Stimulated activated CD8-positive, alpha-beta memory T cell treated with anti-CD3 and anti-CD28 coated beads, Interleukin-4, amount 100 ng/mL, for 24 hours (primary cell): ENCODE results near the gene GAL3ST2.
A peak's percentile ranks its signal among the peaks of the same experiment; 100 is the strongest.
"Not testable (repeated sequence)": the region's sequence is repeated elsewhere in the genome, so short reads cannot be mapped to it uniquely, and the experiment has no call there.

ENCODE experiments used
- DNase-seq: peaks from one replicate; pipeline ENCODE4 v3.0.0-alpha.2; 2020; ENCODE audit warnings: low read depth

GAL3ST2 gene

DNA sequence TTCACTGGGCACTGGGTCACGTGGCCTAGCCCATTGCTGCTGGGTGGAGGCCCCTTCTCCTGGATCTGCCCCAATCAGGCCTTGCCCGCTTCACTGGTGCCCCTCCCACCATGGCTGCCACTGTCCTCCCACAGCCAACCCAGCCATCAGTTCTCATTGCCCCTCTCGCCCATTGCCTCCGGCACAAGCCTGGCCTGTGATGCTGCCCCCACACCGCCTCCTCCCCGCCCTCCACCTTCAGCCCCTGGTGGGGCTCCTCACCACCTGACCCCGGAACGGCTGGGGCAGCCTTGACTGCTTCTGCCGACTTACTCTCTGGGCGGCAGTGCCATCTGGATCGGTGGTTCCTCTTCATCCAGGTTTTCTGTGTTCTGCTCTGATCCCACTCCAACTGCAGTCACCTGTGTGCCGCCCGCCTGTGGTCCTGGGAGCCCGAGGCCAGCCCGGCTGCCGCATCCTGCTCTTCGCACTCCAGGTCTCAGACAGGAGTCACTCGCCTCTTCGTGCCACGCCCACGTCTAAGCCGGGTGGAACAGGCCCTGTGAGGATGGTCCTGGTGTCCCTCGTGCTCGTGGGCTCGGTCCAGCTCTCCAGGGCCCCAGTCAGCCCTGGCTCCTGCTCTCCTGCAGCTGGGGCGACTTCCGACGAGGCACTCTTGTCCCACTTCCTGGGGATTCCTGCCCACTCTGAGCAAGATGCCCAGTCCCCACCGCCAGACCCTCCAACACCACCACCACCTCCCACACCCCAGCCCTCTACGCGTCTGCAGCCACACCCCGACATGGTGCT is 28.0 kb upstream of the GAL3ST2 start:
- DNase-seq = no peak

DNA sequence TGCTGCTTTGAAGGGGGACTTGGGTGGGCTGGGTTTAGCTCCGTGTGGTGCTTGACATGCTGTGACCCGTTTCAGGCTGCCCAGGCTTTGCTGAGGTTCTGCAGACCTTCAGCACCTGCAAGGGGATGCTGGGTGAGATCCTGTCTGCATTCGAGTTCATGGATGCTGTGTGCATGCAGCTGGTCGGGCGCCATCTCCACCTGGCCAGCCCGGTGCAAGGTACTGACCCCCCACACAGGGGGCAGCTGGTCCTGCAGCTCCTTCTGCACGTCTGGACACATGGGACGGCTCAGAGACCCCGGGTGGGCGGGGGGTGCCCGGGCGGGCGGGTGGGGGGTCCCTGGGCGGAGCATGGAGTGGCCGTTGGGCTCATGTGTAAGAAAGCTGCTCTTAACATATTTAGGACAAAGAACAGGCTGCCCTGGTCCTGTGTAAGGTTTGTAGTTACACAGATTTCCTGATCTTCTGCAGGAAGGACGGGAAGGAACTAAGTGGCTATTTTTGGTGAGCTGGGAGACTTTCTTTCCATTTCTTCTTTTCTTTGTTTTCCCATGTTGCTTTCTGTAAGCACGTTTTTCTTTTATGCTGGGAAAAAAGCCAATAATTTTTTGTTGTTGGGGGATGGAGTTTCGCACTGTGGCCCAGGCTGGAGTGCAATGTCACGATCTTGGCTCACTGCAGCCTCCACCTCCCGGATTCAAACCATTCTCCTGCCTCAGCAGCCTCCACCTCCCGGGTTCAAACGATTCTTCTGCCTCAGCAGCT is 26.4 kb upstream of the GAL3ST2 start:
- no peak for DNase-seq

DNA sequence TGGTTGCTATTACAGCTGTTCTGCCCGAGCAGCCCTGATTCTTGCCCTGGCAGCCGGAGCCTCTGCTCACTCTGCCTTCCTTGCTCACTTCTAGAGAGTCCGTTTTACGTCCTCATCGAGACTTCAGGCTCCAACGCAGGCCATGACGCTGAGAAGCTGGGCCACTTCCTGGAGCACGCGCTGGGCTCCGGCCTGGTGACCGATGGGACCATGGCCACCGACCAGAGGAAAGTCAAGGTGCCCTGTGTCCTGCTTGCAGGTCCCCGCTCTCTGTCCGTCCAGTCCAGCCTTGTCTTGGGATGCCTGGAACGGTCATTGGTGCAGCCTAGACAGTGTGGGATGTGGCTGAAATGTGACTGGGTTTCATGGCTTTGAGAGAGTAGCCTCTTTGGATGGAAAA is 25.5 kb upstream of the GAL3ST2 start:
- DNase-seq = no peak

DNA sequence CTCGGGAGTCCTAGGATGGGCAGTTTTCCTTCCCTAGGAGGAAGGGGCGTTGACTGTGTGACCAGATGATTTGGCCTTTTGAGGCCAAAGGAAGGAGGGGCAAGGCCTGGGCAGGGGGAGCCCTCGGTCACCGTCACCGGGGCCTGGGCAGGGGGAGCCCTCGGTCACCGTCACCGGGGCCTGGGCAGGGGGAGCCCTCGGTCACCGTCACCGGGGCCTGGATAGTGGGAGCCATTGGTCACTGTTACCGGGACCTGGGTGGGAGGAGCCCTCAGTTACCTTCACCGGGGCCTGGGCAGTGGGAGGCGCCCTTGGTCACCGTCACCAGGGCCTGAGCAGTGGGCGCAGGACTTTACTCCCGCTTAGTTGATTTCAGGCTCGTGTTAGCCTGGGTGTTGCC is 24.8 kb upstream of the GAL3ST2 start:
- no peak for DNase-seq

DNA sequence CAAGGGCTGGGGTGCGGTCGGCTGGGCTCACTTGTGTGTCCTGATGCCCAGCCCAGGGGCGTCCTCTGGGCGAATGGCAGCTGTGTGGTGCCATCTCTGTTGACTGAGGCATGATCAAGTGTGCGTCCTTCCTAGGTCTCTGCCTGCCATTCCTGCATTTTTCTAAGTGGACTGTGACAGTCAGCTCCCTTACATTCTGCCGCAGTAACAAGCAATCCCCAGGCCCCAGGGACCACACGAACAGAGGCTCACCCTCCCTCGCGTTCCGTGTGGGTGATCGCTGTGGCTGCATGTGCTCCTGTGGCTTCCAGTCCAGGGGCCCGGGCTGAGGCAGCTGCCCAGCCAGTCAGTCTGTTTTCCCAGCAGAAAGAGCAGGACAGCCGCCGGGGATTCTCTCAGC is 24.4 kb upstream of the GAL3ST2 start:
- no peak for DNase-seq

DNA sequence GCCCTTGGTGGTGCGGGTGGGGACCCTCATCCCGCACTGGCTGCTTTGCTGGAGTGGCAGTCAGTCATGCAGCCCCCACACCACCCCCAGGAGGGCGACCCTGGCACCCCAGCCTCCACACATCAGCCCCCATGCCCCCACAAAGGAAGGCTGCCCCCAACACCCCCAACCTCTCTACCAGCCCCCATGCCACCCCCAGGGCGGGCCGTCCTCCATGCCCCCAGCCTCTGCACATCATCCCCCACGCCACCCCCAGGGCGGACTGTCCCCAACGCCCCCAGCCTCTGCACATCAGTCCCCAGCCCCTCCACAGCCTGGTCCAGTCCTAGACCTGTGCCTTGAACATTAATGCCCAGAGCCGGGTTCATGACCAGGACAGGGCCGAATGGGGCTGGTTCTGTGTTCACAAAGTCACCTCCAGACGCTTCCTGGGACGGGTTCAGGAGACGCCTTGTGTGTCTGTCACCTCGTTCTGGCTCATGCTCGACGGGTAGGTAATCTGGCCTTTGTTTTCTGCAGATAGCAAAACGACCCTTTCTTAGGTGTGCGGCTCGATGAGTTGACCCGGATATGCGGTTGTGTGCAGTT is 23.8 kb upstream of the GAL3ST2 start:
- no peak for DNase-seq

DNA sequence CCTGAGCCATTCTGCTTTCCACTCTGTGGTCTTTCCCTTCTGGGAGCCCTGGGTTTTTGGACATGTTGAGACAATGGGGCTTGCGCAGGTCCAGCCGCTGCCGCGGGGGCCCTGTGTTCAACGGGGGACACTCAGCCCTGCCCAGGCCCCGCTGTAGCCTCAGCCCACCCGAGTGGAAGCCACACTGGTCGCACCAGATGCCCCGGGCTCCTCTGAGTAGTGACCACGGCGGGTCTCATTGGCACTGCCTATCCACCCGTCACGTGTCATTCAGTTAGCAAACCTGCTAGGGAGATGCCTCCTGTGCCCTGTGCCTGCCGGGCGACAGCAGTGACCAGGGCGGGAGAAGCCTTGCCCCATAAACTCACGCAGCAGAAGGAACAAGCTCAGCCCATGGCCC is 23.1 kb upstream of the GAL3ST2 start:
- DNase-seq = no peak

DNA sequence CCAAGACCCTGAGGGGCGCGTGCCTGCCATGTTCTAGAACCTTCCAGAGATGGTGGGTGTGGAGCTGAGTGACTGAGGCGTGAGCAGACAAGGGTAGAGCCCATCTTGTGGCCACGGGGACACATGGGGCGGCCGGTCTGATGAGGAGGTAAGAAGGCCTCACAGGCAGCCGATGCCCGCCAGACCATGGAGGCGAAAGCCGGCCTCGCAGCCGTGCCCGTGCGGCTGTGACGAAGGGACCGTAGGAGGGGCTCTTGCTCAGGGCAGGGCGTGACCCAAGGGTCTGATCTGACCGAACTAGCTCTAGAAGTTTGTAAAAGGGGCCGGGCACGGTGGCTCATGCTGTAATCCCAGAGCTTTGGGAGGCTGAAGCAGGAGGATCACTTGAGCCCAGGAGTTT is 22.6 kb upstream of the GAL3ST2 start:
- DNase-seq = no peak

DNA sequence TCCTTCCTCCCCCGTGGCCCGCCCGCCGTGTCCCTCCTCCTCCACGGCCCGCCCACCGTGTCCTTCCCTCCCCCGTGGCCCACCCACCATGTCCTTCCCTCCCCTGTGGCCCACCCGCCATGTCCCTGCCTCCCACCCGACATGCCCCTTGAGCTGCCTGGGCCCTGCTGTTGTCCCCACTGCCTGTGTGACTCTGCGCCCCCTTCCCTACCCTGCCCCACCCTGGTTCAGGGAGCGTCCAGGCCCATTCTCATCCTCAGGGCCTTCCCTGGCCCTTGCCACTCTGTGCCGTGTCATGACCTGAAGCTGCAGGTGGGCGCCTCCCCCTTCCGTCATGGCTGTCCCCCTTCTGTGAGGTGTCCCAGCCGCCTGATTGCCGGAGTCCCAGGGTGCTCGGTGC is 21.5 kb upstream of the GAL3ST2 start:
- DNase-seq = no peak

DNA sequence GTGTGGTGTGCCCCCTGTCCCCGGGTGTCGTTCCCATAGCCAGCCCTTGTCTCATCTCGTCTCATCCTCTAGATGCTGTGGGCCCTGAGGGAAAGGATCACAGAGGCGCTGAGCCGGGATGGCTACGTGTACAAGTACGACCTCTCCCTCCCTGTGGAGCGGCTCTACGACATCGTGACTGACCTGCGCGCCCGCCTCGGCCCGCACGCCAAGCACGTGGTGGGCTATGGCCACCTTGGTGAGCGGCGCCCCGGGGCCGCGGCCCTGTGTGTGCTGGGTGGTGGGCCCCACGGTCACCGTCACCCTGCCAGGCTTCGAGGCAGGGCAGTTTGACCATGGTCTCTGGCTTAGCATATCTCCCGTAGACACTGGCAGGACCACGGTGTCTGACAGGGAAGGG is 20.8 kb upstream of the GAL3ST2 start:
- DNase-seq = no peak

DNA sequence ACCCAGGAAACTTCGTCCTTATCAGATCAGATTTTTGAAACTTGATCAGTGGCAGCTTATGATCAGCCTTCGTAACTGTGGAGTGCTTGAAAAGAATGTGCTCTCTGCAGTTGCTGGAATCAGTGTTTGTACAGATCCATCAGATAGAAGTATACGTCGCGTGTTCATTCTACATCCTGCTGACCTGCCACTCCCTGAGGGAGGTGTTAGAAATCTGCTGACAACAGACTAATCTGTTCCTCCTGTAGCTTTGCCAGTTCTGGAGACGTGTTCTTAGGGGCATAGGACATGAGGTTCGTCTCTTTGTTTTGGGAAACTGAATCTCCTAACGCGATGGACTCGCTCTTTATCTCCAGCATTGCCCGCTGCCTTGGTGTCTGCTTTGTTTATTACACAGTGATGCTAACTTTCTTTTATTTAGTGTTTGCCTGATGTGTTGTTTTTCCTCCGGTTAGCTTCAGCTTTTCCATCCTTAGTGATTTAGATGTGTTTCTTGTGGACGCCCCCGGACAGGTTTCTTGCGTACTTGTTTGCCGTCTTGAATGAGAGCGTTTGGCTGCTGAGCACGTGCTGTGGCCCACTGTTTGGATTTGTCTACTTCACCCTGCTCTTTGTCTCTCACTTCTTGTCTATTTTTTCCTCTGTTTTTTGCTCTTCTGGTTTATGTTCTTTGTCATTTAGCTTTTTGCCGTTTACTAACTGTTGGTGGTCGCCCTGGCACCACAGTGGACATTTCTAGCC is 17.4 kb upstream of the GAL3ST2 start:
- no peak for DNase-seq

DNA sequence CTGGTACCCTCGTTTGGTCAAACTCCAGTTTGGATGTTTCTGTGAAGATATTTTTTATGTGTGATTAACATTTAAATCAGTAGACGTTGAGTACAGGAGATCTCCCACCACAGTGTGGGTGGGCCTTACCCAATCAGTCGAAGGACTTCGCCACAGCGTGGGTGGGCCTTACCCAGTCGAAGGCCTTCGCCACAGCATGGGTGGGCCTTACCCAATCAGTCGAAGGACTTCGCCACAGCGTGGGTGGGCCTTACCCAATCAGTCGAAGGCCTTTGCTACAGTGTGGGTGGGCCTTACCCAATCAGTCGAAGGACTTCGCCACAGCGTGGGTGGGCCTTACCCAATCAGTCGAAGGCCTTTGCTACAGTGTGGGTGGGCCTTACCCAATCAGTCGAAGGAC is 16.7 kb upstream of the GAL3ST2 start:
- DNase-seq = not testable (repeated sequence)

DNA sequence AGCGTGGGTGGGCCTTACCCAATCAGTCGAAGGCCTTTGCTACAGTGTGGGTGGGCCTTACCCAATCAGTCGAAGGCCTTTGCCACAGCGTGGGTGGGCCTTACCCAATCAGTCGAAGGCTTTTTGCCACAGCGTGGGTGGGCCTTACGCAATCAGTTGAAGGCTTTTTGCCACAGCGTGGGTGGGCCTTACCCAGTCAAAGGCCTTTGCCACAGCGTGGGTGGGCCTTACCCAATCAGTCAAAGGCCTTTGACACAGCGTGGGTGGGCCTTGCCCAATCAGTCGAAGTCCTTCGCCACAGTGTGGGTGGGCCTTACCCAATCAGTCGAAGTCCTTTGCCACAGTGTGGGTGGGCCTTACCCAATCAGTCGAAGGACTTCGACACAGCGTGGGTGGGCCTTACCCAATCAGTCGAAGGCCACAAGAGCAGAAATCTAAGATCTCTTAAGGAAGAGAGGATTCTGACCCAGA is 16.3 kb upstream of the GAL3ST2 start:
- no peak for DNase-seq

DNA sequence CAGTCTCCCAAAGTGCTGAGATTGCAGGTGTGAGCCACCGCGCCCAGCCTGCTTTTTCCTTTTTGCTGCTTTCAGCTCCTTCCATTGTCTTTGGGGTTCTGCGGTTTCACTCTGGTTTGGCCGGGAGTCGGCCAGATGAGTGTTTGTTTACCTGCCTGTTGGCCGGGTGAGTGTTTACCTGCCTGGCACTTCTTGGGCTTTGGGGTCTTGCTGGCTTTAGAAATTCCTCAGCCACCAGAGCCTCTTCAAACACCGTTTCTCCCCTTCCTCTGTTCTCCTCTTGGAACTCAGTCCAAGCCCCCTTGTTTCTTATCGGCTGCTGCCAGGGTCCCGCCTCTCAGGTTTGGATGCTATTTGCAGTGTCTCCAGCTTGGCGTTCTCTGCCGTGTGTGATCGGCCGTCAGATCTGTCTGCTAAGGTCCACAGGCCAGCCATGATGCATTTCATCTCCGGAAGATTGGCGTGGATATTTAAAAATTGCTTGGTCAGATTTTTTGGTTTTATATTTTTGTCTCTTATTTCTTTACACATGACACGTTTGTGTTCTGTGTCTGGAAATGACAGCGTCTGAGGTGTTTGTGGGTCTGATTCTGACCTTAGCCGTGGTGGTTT is 14.2 kb upstream of the GAL3ST2 start:
- no peak for DNase-seq

DNA sequence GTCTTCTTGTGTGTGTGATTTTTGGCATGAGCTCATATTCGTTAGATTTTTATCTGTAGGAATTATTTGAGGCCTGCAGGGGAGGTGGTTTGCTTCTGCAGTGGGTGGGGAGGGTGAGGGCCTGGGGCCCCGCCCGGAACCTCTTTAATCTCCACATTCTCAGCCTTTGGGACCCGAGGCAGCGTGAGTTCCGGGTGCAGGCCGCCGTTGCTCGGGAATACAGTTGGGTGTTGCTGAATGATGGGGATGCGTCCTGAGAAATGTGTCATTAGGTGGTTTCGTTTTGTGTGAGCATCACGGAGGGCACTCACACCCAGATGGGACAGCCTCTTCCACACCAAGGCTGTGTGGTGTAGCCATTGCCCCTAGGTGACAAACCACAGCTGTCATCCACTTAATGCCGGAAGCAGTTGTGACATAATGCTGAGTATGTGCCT is 13.7 kb upstream of the GAL3ST2 start:
- peak; percentile 59 for DNase-seq

DNA sequence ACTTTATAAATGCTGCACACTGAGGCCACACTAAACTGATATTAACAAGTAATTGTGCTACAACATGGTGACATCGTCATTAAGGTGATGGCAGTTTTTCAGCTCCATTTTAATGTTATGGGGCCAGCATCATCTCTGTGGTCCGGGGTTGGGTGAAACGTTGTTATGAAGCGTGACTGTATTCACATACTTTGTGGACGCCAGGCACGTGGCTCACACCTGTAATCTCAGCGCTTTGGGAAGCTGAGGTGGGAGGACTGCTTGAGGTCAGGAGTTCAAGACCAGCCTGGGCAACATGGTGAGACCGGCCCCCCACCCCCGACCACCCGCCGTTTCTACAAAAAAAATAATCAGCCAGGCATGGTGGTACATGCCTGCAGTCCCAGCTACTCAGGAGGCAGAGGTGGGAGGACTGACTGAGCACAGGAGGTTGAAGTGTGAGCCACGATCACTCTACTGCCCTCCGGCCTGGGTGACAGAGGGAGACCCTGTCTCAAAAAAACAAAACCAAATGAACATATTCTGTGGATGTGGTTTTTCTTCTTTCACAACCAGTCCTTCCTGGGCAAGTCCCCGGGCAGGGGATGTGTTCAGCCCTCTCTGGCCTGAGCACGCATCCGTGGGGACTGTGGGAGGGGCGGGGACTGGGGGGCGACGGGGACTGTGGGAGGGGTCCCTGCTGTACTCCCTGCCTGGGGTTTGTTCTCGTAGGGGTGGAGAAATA is 12.9 kb upstream of the GAL3ST2 start:
- no peak for DNase-seq

DNA sequence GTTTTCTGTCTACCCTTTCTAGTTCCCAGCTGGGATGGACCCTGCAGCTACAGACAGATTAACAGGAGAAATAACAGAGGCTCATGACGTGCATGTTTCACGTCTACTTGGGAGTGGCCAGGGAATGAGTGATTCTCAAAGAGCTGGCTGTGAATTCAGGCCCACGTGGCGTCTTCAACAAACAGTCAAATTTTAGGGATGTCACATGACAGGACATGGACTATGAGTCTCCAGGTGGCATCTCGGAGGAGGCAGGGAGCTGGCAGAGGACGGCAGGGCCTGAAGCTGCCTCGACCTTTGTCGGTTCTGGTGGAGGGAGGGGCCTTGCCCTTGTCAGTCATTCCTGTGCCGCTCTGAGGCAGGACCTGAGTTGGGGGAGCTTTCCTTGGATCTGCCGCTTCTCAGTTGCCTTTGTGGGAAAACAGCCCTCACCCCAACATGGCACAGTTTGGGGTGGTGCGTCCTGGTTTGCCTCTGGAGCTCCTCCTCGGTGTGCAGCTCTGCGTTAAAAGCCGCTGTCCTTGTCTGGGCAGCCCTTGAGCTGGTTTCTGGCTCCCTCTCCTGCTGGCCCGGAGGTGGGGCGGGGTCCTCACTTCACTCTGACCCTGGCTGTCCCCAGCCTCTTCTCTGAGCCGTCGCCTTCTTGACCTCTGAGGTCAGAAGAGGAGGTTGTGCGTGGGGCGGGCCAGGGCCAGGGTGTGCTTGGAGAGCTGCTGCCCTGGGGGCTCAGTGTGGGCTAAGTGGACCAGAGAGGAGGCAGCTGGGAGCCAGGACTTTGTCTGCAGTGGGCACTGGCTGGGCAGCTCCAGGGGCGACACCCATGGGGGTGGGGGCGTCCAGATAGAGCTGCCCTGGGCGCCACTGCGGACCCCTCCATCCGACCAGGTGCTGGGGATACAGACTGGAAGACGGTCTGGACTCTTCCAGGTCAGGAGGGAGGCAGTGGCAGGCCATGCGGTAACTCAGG is 12.1 kb upstream of the GAL3ST2 start:
- DNase-seq = no peak

DNA sequence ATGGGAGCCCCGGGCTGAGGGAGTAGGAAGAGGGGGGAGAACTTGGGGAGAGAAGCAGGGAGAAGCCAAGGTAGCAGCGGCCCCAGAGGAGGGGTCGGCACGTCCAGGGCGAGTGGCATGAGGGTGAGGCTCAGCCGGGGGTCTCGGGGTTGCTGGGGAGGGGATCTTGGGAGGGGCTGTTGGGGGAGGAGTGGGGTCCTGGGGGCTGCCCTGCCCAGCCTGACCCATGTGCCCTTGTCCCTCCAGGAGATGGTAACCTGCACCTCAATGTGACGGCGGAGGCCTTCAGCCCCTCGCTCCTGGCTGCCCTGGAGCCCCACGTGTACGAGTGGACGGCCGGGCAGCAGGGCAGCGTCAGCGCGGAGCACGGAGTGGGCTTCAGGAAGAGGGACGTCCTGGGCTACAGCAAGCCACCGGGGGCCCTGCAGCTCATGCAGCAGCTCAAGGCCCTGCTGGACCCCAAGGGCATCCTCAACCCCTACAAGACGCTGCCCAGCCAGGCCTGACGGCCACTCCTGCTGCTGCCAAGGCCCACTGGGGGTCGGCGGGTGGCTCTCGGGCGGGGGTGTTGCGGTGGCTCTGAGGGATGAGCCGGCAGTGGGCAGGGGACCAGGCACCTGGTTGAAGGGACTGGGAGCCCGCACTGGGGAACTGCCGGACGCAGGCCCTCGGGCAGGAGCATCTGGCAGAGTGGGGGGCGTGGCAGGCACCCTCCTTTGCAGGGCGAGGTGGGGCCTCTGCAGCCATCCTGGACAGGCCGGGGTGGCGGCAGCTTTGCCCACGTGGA is 9.0 kb upstream of the GAL3ST2 start:
- no peak for DNase-seq

DNA sequence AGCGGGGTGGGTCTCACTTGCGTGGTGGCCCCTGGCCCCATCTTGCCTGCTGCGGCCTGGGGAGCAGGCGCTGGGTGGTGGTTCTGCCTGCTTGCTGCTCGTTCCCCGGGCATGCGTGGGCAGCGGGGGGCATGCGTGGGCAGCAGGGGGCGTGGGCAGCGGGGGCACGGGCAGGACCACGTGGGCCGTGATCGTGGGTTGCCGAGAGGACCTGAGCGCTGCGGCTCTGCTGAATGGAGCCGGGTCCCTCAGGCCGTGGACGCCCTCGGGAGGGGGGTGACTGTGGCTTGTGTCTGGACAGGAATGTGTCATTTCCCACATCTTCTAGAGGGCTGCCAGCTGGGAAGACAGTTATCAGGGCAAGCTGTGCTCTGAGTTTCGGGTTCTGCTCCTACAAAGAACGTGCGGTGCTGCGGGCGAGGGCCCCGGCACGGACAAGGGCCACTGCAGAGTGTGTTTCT is 8.3 kb upstream of the GAL3ST2 start:
- DNase-seq = no peak
